Heart left ventricle (tissue), 13 donors: Measurements from ENCODE around the gene NAIF1.

Experiments
- POLR2A ChIP-seq, 2 donors: fragments of 450-650 bp; IDR thresholded peaks; one replicate each; pipeline ENCODE4 v1.6.1; 2017; ENCODE audit warnings: antibody characterized with exemption in 2 of 2, mild to moderate bottlenecking in 2 of 2, moderate library complexity in 2 of 2
- TF ChIP-seq, protein P1 (sequence below), 12 donors: fragments of 200-600 bp; sonication (generic) in 4 of 12; IDR thresholded peaks; one replicate each; pipeline versions ENCODE4 v1.5.0 to v1.8.0; 2018 to 2022; ENCODE audit warnings: antibody characterized with exemption in 12 of 12, mild to moderate bottlenecking in 5 of 12
- donor health status: ischemic (EF 13 %, LVEDD 7.1; RV severe dilation, severe dysfunction).
- donor health status: DM: no; HTN: yes; CAD: no.
- donor health status: DM: no; HTN: no; CAD: no.
- donor health status: ischemic (EF 25% LVEDD 6.9; RV normal size, moderate dysfunction).
- donor health status: ischemic (EF 25% LVEDD 5.7; RV mildly dilated, moderate dysfunction).
- donor health status: ischemic (EF 35%, LVEDD 5.7; RV mildly dilated, moderate dysfunction).
- donor health status: nonischemic (EF 11% LVEDD 7.7; RV severe dilation, severe dysfunction).
- donor health status: DM: yes; HTN: yes; CAD: no.
- donor health status: PGD.
- donor health status: ischemic (EF 29% LVEDD 5.4; RV normal size, mild dysfunction).
- donor health status: nonischemic (EF 23%, LVEDD 6.1; RV moderate dilation, normal function).

DNA sequence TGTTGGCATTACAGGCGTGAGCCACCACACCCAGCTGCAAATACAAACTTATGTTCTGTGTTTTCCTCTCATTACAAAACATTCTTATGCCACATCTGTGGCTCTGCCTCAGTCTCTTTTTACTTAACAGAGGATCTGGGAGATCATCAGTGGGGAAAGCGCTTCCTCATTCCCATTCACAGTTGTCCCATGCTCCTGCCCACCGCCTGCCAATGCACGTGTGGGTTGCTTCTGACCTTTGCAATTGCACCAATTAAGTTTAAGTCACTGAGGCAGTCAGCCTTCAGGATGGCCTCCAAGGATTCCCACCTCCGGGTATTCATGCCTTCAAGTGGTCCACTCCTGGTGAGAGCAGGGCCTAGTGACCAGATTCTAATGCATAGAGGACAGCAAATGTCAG lies 51.4 kb downstream of the NAIF1 start:
- no peak for TF ChIP-seq POLR2A (IDR thresholded peaks at IDR 0.05)
- TF ChIP-seq, protein P1, sequence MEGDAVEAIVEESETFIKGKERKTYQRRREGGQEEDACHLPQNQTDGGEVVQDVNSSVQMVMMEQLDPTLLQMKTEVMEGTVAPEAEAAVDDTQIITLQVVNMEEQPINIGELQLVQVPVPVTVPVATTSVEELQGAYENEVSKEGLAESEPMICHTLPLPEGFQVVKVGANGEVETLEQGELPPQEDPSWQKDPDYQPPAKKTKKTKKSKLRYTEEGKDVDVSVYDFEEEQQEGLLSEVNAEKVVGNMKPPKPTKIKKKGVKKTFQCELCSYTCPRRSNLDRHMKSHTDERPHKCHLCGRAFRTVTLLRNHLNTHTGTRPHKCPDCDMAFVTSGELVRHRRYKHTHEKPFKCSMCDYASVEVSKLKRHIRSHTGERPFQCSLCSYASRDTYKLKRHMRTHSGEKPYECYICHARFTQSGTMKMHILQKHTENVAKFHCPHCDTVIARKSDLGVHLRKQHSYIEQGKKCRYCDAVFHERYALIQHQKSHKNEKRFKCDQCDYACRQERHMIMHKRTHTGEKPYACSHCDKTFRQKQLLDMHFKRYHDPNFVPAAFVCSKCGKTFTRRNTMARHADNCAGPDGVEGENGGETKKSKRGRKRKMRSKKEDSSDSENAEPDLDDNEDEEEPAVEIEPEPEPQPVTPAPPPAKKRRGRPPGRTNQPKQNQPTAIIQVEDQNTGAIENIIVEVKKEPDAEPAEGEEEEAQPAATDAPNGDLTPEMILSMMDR (IDR thresholded peaks at IDR 0.05), result no peak
